SH-SY5Y (cell line): ENCODE results near the gene CCS.

Source experiments
- GATA2 ChIP-seq: IDR thresholded peaks from 2 replicates; pipeline ENCODE4 v1.6.1; 2011; ENCODE audit warnings: mild to moderate bottlenecking, low read depth, low read length
- GATA3 ChIP-seq: IDR thresholded peaks from 2 replicates; pipeline ENCODE4 v1.6.1; 2011; ENCODE audit warnings: low read depth, mild to moderate bottlenecking, low read length, moderate library complexity

- no peak for TF ChIP-seq GATA3
- no peak for TF ChIP-seq GATA2
These were observed 22.2 kb upstream of the CCS start for GRCh38 chr11:66570850-66571180.
